CD4-positive, alpha-beta T cell (primary cell): ENCODE data around the gene NMRK1. TPM values are rescaled to one million over a fixed set of nuclear protein-coding genes. Genes with fewer than 3 reads are reported as not detected.

Source experiments
- ATAC-seq: fragments of 200-7000 bp; cut with Tn5 transposase; one replicate; pipeline ENCODE4 v1.10.0; 2022; ENCODE audit warnings: mild to moderate bottlenecking; ENCODE audit not compliant: poor library complexity
- CTCF ChIA-PET: fragments of 350-600 bp; sonication (Branson Sonifier 250); formaldehyde crosslinking; loops from one replicate; lab custom pipeline; 2021; ENCODE audit warnings: antibody characterized with exemption, inconsistent platforms; lab: Charles Lee
- POLR2A ChIA-PET: fragments of 350-600 bp; sonication (Branson Sonifier 250); formaldehyde crosslinking; loops from one replicate; lab custom pipeline; 2021; ENCODE audit warnings: antibody characterized with exemption, inconsistent platforms; lab: Charles Lee
- DNase-seq, 14 experiments: peaks; one replicate each; pipeline ENCODE4 v3.0.0-alpha.2; 2013 to 2020; ENCODE audit warnings: mixed read lengths in 2 of 14
- H3K27ac ChIP-seq, 2 donors: one replicate each; pipeline versions ENCODE4 v1.5.1 to v1.7.0; 2013; ENCODE audit warnings: low read length in 2 of 2, low read depth in 1 of 2, mild to moderate bottlenecking in 1 of 2
- H3K27me3 ChIP-seq, 2 experiments: 1 replicate in 1 of 2; 2 replicates in 1 of 2; pipeline versions ENCODE4 v1.6.1 to v1.7.0; 2013; ENCODE audit warnings: low read length in 2 of 2, control low read depth in 1 of 2, mild to moderate bottlenecking in 1 of 2, moderate library complexity in 1 of 2; ENCODE audit not compliant: insufficient read depth in 2 of 2, control insufficient read depth in 1 of 2
- H3K36me3 ChIP-seq: one replicate; pipeline ENCODE4 v1.6.1; 2013; ENCODE audit warnings: low read length, control low read depth; ENCODE audit not compliant: insufficient read depth
- H3K4me1 ChIP-seq: one replicate; pipeline ENCODE4 v1.6.1; 2013; ENCODE audit warnings: low read length, control low read depth; ENCODE audit not compliant: insufficient read depth
- H3K4me3 ChIP-seq: one replicate; pipeline ENCODE4 v1.5.1; 2013; ENCODE audit warnings: mild to moderate bottlenecking, low read length, moderate library complexity
- H3K9me3 ChIP-seq, 2 experiments: 1 replicate in 1 of 2; 2 replicates in 1 of 2; pipeline versions ENCODE4 v1.6.1 to v1.7.0; 2013; ENCODE audit warnings: low read length in 2 of 2, mild to moderate bottlenecking in 2 of 2, control low read depth in 1 of 2, moderate library complexity in 1 of 2; ENCODE audit not compliant: control insufficient read depth in 1 of 2, insufficient read depth in 1 of 2
- H3K27ac Mint-ChIP-seq: one replicate; pipeline ENCODE4 v1.8.0; 2020; ENCODE audit warnings: mixed read lengths
- H3K27me3 Mint-ChIP-seq: one replicate; pipeline ENCODE4 v1.8.0; 2021; ENCODE audit warnings: mixed read lengths
- H3K36me3 Mint-ChIP-seq: one replicate; pipeline ENCODE4 v1.8.0; 2021; ENCODE audit warnings: low read depth, mixed read lengths
- H3K4me1 Mint-ChIP-seq: one replicate; pipeline ENCODE4 v1.8.0; 2021; ENCODE audit warnings: low read depth, mixed read lengths
- H3K4me3 Mint-ChIP-seq: one replicate; pipeline ENCODE4 v1.8.0; 2020; ENCODE audit warnings: mild to moderate bottlenecking, mixed read lengths
- H3K9me3 Mint-ChIP-seq: one replicate; pipeline ENCODE4 v1.8.0; 2020; ENCODE audit warnings: mixed read lengths
- CTCF ChIP-seq: fragments of 200-600 bp; IDR thresholded peaks from one replicate; pipeline ENCODE4 v1.8.0; 2022; ENCODE audit warnings: antibody characterized with exemption, mild to moderate bottlenecking
- intact Hi-C, 2 experiments: fragments of 100-400 bp; cut with DNase I in 1 of 2; cut with micrococcal nuclease in 1 of 2; formaldehyde crosslinking; loops; one replicate each; pipeline versions ENCODE4 v1.15.1 to v1.9.0; 2023 to 2025; cut with DNase I, micrococcal nuclease
- total RNA-seq, 174 experiments: library from RNA in 2 of 174; stranded (reverse) in 2 of 174; gene quantifications; one replicate each; pipeline ENCODE4 v1.2.3 and lab custom pipeline; 2021 to 2026

NMRK1 gene
- total RNA-seq, 2 experiments from 2014 or later, result 45.3 to 46.5 TPM

- intact Hi-C loops, result no loop called here
- peak overlapping the region; percentile 20 for H3K4me3 Mint-ChIP-seq
- no peak for ATAC-seq
Measured at GRCh38 chr9:75105841-75106240, 17.9 kb upstream of the NMRK1 start.

GRCh38 chr9:75105019-75105540 is 17.1 kb upstream of the NMRK1 start:
- peaks cover 36% of the 10 kb centered on the region for H3K4me1 ChIP-seq
- H3K9me3 ChIP-seq, result no peaks in the 10 kb centered on the region
- ATAC-seq (no peak), DNase-seq (peak in 3 of 14 experiments; percentile 19 to 31 (median 27))
- H3K27ac ChIP-seq, result no peak overlapping the region
- Mint-ChIP-seq H3K27me3 (no peaks in the 10 kb centered on the region), H3K4me1 (peaks cover 77% of the 10 kb centered on the region), H3K27ac (peak overlapping the region; percentile 73), H3K4me3 (peak overlapping the region; percentile 3), H3K36me3 (peaks cover 53% of the 10 kb centered on the region), H3K9me3 (no peaks in the 10 kb centered on the region)
- no peak for TF ChIP-seq CTCF
- intact Hi-C loops, result no loop called here
- CTCF ChIA-PET, result interaction anchor here (1.1 kb wide), 1 partner anchor 36 kb away, joined by 3 read pairs; no protein-coding TSS in a partner anchor
- no peaks in the 10 kb centered on the region for H3K27me3 ChIP-seq
- no peak overlapping the region for H3K4me3 ChIP-seq
- peaks cover 14% of the 10 kb centered on the region for H3K36me3 ChIP-seq
- POLR2A ChIA-PET, result interaction anchor here (0.7 to 2.7 kb wide), 5 partner anchors 13 to 67 kb away, joined by 3 to 21 read pairs (median 3); partner anchors contain the start of genes NMRK1 and OSTF1

More at GRCh38 chr9:75105841-75106240, 17.9 kb upstream of the NMRK1 start:
- no peak for DNase-seq
- no peak for TF ChIP-seq CTCF
- H3K9me3 Mint-ChIP-seq, result no peaks in the 10 kb centered on the region
- POLR2A ChIA-PET, result interaction anchor here (0.7 to 1.9 kb wide), 3 partner anchors 14 to 66 kb away, joined by 3 to 9 read pairs (median 3); no protein-coding TSS in a partner anchor
- H3K27ac Mint-ChIP-seq, result peak overlapping the region; percentile 73
- H3K9me3 ChIP-seq, result no peaks in the 10 kb centered on the region
- CTCF ChIA-PET, result no interaction called here
- peaks cover 32% of the 10 kb centered on the region for H3K4me1 ChIP-seq
- no peaks in the 10 kb centered on the region for H3K27me3 ChIP-seq
- H3K27ac ChIP-seq, result no peak overlapping the region
- H3K36me3 Mint-ChIP-seq, result peaks cover 52% of the 10 kb centered on the region
- H3K4me3 ChIP-seq, result no peak overlapping the region
- peaks cover 82% of the 10 kb centered on the region for H3K4me1 Mint-ChIP-seq
- H3K27me3 Mint-ChIP-seq, result no peaks in the 10 kb centered on the region
- peaks cover 12% of the 10 kb centered on the region for H3K36me3 ChIP-seq

GRCh38 chr9:75104607-75105006 is 16.7 kb upstream of the NMRK1 start:
- DNase-seq (no peak), ATAC-seq (no peak)
- Mint-ChIP-seq H3K27ac (peak overlapping the region; percentile 73), H3K9me3 (no peaks in the 10 kb centered on the region), H3K4me1 (peaks cover 77% of the 10 kb centered on the region), H3K27me3 (no peaks in the 10 kb centered on the region), H3K4me3 (no peak overlapping the region), H3K36me3 (peaks cover 53% of the 10 kb centered on the region)
- no peaks in the 10 kb centered on the region for H3K9me3 ChIP-seq
- H3K36me3 ChIP-seq, result peaks cover 15% of the 10 kb centered on the region
- intact Hi-C loops, result no loop called here
- ChIA-PET POLR2A (interaction anchor here (0.6 to 2.7 kb wide), 6 partner anchors 10 to 61 kb away, joined by 3 to 21 read pairs (median 4); partner anchors contain the start of genes NMRK1 and OSTF1), CTCF (interaction anchor here (1.1 kb wide), 1 partner anchor 37 kb away, joined by 3 read pairs; no protein-coding TSS in a partner anchor)
- no peaks in the 10 kb centered on the region for H3K27me3 ChIP-seq
- H3K27ac ChIP-seq, result no peak overlapping the region
- H3K4me1 ChIP-seq, result peaks cover 38% of the 10 kb centered on the region
- no peak overlapping the region for H3K4me3 ChIP-seq
- TF ChIP-seq CTCF, result no peak
